ENCODE results near the gene B4GAT1. TPM values are rescaled to one million over a fixed set of nuclear protein-coding genes. Genes with fewer than 3 reads are reported as not detected.
A peak's percentile ranks its signal among the peaks of the same experiment; 100 is the strongest.

The B4GAT1 gene
- total and polyA plus RNA-seq, 9 of the 15 experiments (the other 6 are each of a cell fraction or from before 2014, with no cell fraction given): 0.86 to 9.5 (median 3.8) TPM

GRCh38 chr11:66317723-66318599, 29.5 kb downstream of the B4GAT1 start:
- Histone ChIP-seq H2AFZ (ENCODE audit: low read depth, low read length) (no peak overlapping the region), H3K27ac (ENCODE audit: extremely low read depth, low read depth, low read length) (no peak overlapping the region), H3K4me3 (no peak overlapping the region), H4K20me1 (replicated peaks; ENCODE audit: control insufficient read depth, insufficient read depth, low read length) (no peaks in the 10 kb centered on the region), H3K27me3 (ENCODE audit: control insufficient read depth in 2 of 2, insufficient read depth in 2 of 2, low read length in 2 of 2) (no peaks in the 10 kb centered on the region), H3K79me2 (ENCODE audit: control insufficient read depth, insufficient read depth, low read length) (no peaks in the 10 kb centered on the region), H3K4me1 (replicated peaks in 1 of 2; ENCODE audit: control insufficient read depth in 2 of 2, insufficient read depth in 2 of 2, low read length in 2 of 2) (peaks cover 5 to 59% of the 10 kb centered on the region in 2 experiments), H3K4me2 (ENCODE audit: insufficient read depth, low read length) (no peak overlapping the region), H3K9me3 (replicated peaks; ENCODE audit: control insufficient read depth, insufficient read depth, low read depth, low read length) (no peaks in the 10 kb centered on the region), H3K36me3 (ENCODE audit: control insufficient read depth, insufficient read depth, low read length) (no peaks in the 10 kb centered on the region), H3K9ac (ENCODE audit: insufficient read depth in 1 of 2, low read depth in 2 of 2, low read length in 2 of 2) (no peak overlapping the region; a peak in 1 of 4 replicates), H3K9me1 (ENCODE audit: control insufficient read depth, insufficient read depth, low read length) (no peaks in the 10 kb centered on the region)
- no TSS peak for BruUV-seq (replicated peaks)
- no peak for DNase-seq (ENCODE audit: extremely low read depth in 1 of 4, low spot score in 3 of 4)
- ChIA-PET POLR2A (interaction anchor here (0.6 to 1.0 kb wide), 4 partner anchors 16 to 55 kb away, joined by 3 to 4 read pairs (median 3); no protein-coding TSS in a partner anchor), CTCF (ENCODE audit: low intra/inter-chr PET ratio) (no interaction called here)
- FAIRE-seq: no peak
- in situ Hi-C loops (cut with MboI) (no loop called here), intact Hi-C loops (cut with micrococcal nuclease) (no loop called here)
- no peak for ATAC-seq
- 47% methylated on average over 13 of the region's 16 CpGs for WGBS (ENCODE audit: insufficient coverage, low coverage, missing lambda C conversion rate)
- TF ChIP-seq ZNF184 (CRISPR knock-in tag; IDR thresholded peaks at IDR 0.05) (no peak), PHF8 (IDR thresholded peaks at IDR 0.05; ENCODE audit: borderline replicate concordance, low read length) (no peak), MAFG (tag; conservative IDR thresholded peaks at IDR 0.05) (0 out of 2 replicates have a peak, but pooled peaks have one; percentile 13), TCF7L2 (IDR thresholded peaks at IDR 0.05; ENCODE audit: low read depth, low read length) (no peak), ZNF449 (CRISPR knock-in tag; IDR thresholded peaks at IDR 0.05) (no peak), ATF3 (IDR thresholded peaks at IDR 0.05) (peak; percentile 72), ATF3 (CRISPR knock-in tag; conservative IDR thresholded peaks at IDR 0.05) (no peak), ZNF830 (CRISPR knock-in tag; IDR thresholded peaks at IDR 0.05) (no peak), FOXK1 (CRISPR knock-in tag; IDR thresholded peaks at IDR 0.05; ENCODE audit: borderline replicate concordance) (no peak), TAF7 (tag; IDR thresholded peaks at IDR 0.05) (no peak), ZEB2 (IDR thresholded peaks at IDR 0.05) (no peak), ZZZ3 (IDR thresholded peaks at IDR 0.05) (no peak), E2F6 (IDR thresholded peaks at IDR 0.05; ENCODE audit: borderline replicate concordance in 1 of 2, extremely low read depth in 1 of 2, insufficient read depth in 1 of 2, insufficient read length in 1 of 2, low read depth in 1 of 2, low read length in 1 of 2, poor library complexity in 1 of 2, severe bottlenecking in 1 of 2) (peak in 1 of 2 experiments; percentile 33), ZNF316 (IDR thresholded peaks at IDR 0.05) (peak; percentile 44; the same call in 1 of the 2 replicates), CEBPB (tag; IDR thresholded peaks at IDR 0.05) (peak; percentile 97), CEBPG (CRISPR knock-in tag; IDR thresholded peaks at IDR 0.05) (peak; percentile 64), CEBPG (tag; conservative IDR thresholded peaks at IDR 0.05 in 1 of 2, IDR thresholded peaks at IDR 0.05 in 1 of 2) (peak; percentile 80 to 93)
